HG03571 (cell line): ENCODE results near the gene B3GAT1.

Experiments used
- ATAC-seq: cut with Tn5 transposase; IDR thresholded peaks from one replicate; pipeline ENCODE4 v1.9.1; 2021; ENCODE audit not compliant: unreplicated experiment

The B3GAT1 gene

DNA sequence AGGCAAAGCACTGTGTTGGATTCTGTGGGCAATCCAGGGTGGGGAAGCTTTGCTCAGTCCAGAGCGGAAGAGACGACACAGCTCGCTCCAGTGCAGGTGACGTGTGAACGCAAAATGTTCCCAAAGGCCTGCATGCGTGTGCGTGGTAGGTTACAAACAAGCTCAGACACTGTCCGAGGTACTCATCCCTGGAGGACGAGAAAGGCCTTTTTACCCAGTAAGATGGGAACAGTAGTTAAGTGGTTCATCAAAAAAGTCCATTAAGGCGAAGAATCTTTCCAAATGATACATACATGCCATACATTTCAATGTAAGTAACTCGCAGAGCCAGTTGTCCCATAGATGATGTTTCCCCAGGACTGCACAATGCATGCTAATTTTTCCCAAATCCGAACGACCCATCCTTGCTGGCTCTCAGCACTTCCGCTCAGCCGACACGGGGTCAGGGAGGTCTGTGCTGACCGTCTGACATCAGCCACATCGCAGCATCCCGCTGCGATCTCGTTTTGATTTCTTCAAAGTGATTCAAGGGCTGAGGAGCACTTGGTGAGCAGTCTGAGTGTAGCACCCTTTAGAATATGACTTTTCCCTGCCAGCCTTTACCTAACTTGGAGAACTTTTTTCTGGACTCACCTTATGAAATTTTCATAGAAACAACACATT, 19.0 kb downstream of the B3GAT1 start:
- ATAC-seq: no peak

DNA sequence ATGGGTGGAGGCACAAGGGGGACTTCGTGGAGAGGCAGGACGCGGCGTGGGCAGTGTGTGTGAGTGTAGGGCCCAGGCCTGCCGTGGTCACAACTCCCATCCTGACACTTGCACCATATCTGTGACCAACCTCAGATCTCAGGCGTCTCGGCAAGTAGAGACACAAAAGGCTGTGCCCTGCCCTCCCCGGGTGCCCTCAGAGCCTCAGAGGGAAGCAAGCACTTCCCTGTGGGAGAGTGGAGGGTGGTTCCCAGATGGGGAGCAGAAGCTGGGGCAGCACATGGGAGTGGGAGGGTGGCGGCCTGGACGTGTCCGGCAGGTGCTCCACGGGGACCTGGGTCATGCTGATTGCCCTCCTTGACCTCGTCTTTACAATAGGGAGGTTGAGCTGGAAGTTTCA, 20.4 kb downstream of the B3GAT1 start:
- no peak for ATAC-seq

DNA sequence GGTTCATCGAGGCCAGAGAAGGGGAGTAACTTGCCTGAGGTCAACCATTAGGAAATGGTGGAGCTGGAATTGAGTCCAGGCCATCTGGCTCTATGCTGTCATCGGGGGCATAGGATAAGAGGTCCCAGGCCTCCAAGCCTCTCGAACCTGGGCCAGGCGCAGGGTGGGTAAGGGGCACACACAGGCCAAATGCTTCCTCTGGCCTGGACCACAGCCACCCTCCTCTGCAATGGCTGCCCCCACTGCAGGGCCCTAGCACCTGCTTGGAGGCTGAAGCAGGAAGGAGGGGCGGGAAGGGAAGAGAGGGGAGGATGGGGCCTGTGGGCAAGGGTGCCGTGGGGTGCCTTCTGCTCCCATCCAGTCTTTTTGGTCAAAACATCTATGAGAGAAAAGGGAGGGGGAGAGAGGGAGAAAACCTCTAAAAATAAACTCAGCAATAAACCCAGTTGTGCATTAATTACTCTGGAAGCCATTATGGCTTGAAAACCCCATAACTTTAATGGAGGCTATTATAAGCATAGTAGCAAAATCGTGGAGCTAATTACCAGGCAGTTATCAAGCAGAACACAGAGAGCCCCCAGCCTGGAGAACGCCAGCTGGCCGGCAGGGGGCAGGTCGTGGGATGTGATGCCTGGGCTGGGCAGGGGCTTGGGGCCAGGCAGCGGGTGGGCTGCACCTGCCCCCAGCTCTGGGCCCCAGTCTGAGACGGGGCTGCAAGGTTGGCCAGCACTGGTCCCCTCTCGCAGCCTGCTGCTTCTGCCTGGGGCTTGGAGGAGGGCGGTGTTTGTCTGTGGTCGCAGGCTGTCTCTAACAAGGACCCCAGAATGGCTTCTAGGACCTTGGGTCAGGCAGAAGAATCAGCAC, 21.1 kb downstream of the B3GAT1 start:
- ATAC-seq: no peak

DNA sequence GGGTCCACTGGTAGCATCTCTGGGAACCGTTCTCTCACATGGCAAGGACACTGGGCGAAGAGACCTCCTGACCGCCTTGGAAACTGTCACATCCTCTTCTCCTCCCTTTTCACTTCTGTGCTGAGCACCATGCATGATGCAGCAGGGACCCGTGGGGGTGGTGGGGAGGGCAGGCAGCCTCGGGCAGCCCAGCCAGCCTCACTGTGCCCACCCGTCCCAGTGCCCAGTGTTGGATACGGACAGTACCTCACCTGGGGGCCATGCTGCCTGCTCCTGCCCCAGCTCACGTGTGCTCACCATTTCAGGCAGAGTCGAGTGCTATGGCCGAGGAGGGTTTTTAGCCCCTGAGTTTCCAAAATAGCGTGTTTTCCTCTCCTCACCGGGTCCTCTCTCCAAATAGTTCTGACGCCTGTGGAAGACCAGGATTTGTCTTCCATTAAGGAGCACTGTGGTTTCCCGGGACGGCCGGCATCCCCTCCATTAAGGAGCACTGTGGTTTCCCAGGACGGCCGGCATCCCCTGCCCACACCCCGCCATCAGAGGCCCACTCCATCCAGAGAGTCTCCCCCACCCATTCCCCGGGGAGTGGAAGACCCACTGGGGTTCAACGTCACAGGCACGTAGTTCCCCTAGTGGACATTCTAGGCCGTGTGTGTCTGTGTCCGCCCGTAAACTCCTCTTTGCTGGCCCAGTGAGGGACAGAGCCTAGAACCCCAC, 22.4 kb downstream of the B3GAT1 start:
- no peak for ATAC-seq

DNA sequence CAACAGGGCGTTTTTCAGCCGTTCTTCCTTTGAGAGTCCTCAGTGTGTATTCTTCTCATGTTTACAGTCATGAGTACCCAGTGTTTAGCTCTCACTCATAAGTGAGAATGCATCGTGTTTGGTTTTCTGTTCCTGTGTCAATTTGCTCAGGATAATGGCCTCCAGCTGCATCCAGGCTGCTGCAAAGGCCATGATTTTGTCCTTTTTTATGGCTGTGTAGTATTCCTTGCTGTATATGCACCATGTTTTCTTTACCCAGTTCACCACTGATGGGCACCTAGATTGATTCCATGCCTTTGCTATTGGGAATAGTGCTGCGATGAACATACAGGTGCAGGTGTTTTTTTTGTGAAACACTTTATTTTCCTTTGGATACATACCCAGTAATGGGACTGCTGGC, 23.5 kb downstream of the B3GAT1 start:
- no peak for ATAC-seq

DNA sequence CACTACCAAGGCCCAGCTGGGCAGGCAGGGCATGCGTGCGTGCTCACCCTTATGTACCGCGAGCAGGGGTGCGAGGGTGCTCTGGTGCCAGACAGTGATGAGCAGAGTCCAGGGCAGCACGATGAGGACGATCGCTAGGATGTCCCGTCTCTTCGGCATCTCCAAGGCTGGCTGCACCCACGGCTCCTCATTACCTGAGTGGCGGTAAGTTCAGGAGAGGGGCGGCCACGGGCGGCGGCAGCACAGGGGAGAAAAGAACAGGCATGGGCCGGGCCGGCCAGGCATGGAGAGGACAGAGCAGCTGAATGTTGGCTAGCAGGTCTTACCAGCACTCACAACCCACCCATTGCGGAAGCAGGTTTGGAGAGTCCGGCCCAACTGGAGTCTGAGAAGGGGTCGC, 24.5 kb downstream of the B3GAT1 start:
- ATAC-seq: no peak

DNA sequence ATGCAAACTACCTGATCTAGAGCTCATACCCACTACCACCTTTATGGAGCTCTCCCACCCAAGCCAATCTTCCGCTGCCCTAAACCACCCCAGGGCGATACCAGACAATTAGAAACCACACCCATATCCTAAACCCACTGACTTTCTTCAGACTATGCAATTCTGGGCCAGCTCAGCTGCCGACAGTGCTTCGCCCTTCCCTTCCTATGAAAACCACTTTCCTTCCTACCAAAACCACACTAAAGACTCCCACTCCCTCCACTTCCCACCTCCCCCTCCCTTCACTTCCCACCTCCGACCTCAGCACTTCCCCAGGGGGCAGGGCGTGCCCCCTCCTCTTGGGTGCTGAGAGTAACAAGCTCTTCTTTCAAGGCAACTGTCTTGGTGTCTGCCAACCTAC, 25.1 kb downstream of the B3GAT1 start:
- no peak for ATAC-seq

DNA sequence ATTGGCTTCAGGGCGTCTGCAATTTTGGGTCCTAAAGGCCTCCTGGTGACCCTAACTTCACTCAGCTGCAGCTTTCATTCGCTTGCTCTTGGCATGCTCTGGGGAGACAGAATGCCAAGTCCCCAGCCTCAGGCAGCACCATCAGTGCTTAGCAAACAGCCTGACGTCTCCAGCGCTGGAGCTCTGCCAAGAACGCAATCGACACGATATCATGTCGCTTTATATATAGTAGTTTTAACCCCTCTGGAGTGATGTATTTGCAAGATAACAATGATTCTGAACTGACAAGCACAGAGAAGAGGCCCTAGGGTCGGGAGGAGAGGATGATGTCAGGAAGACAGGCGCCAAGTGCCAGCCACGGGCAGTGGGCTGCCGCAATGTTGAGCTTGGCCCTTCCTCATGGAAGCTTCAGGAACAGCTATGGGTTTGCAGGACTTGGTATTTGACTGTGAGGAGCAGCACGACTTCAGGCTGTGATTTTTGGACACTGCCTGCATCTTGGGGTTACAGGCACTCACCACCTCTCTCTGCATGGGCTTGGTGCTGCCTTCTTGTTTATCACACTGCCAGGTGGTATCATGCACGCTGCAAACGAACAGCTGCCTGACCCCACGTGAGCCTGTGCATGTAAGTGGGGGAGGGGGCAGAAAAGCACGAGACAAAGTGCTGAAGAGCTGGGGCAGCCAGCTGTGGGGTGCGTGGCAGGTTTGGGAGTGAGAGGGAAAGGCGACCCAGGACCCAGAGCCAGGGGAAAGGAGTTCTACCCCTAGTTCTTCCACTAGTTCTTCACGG, 26.1 kb downstream of the B3GAT1 start:
- ATAC-seq: no peak

DNA sequence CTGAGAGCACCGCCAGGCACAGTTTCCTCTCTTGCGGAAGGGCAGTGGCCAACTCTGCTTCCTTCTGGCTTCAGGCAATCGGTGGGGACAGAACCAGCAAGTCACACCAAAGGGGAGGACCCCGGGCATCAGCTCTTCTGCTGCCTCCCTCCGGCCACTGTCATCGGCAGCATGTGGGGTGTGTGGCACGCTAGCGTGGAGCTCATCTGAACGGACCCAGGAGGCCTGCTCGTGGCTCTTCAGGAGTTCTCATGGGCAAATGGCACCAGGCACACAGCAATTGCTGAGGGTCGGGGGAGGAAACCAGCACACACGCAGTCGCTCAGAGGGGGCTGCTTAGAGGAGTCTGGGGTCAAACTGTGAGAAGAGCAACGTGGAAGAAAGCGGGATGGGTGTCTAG, 26.9 kb downstream of the B3GAT1 start:
- ATAC-seq: no peak

DNA sequence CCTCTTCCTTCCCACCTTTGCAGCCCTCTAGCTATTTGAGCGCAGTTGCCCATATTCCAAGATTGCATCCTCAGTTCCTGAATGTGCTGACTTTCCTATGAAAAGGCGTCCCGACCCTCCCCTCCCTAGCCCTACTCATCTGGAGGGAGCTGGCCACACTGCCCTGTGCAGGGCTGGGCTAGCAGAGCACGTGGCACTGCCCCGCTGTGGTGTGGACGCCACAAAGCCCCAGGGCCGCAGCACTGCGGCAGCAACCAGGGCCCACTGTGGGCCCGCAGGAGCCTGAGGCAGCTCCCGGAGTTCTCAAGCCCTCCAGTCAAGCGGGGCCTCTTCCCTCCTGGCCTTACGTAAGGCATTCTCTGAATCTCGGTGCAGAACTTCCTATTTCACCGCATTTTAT, 27.6 kb downstream of the B3GAT1 start:
- no peak for ATAC-seq

DNA sequence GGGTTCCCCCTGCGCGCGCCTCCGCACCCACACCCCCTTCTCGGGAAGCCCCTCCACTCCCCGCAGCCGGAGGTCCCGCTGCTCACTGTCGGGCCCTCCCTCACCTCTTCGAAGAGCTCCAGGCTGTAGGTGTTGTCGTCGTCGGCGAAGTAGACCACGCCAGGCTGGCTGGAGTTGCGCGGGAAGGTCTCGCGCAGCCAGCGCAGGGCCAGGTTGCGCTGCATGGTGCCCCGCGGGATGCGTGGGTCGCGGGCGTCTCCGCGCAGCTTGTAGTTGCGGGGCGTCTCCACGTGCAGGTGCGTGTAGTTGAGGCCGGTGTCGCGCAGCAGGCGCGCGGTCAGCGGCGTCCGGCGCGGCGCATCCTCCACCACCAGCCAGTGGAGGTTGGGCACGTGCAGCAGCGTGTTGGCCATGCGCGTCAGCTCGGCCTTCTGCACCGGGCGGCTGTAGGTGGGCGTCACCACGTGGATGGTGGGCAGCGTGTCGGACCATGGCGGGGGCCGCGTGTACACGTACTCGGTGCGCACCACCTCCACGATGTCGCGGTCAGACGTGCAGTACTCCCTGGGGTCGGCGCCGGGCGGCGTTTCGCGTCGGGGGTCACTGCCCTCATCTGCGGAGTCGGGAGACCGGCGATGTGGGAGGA, 28.3 kb downstream of the B3GAT1 start:
- ATAC-seq: no peak

DNA sequence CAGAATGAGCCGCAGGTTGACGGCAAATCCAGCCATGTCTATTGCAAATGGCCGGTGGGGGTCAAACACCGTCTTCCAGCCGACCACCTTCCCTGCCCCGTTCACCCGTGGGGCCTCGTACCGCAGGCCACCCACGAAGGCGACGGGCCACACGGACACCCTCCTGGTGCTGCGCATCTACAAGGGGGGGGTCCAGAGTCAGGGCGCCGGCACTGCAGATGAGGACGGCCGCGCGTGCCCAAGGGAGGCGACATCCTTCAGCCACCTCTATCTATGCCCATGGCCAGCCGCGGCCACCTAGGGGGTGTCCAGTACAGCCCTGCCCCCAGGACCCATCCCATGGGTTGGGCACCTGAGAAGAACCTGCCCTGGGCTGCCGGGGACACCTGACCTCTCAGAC, 29.2 kb downstream of the B3GAT1 start:
- no peak for ATAC-seq

DNA sequence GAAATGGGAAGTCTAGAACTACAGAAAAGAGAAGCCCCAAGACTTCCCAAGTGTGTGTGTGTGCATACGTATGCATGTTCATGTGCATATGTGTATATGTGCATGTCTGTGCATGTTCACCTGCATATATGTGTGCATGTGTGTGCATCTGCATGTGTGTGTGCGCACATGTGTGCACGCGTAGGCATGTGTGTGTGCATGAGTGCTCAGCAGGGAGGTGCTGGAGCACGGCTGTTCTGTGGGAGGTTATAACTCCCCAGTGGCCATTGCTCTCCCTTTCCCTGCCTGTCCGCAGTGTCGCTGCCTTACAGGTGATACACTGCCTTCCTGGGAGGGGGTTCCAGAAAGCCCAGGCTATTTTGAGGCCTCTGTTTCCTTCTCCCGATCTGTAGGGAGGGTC, 29.8 kb downstream of the B3GAT1 start:
- no peak for ATAC-seq

DNA sequence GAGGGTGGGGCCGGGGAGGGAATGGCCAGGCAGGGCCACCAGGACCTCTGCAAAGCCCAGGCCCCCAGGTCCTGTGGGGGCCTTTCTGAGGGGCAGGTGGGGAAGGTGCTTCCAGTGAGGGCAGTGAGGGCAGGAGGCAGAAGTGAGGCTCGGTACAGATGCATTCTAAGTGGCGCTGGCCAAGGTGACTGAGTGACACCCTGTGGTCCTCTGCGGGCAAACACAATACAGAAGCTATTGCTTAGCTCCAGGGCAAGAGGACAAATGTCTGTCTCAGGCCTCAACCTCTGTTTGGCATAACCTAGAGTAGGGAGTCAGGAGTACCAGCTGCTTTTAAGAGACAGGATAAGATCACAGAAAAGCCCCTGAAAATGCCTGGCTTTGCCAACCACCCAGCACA, 31.3 kb downstream of the B3GAT1 start:
- ATAC-seq: no peak

DNA sequence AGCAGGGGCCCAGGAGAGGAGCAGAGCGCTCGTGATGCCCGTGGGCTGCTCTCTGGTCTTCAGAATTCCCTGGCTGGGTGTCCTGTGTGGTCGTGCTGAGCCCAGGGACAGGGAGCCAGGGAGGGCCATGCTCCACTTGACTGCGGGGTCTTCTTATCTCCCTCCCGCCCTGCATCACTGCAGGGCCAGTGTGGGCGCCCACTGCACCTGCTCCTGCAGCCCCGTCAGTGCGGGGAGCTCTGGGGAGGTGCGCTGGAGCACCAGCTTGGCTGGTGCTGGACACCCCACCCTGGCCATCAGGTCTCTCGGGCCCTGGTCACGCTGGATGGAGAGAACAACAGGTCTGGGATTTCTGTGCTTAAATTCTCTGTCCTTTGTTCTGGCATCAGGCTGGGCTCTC, 31.8 kb downstream of the B3GAT1 start:
- ATAC-seq: no peak

DNA sequence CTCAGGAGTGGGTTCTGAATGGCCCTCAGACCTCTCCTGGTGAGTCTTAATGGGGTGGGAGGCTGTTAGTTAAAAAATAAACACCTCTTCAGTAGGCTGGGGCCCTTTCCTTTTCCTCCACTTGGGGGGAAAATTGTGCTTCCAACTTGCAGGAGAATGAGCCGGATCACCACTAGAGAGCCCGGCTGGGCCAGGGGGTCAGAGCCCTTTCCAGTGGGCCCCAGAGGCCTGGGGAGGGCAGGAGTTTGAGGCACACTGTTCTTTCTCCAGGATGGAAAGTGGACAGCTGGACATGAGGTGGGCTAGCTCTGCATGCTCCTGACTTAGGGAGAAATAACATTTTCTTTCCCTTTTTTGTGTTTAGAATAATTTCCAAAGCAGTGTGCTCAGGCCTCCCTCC, 32.8 kb downstream of the B3GAT1 start:
- ATAC-seq: no peak

DNA sequence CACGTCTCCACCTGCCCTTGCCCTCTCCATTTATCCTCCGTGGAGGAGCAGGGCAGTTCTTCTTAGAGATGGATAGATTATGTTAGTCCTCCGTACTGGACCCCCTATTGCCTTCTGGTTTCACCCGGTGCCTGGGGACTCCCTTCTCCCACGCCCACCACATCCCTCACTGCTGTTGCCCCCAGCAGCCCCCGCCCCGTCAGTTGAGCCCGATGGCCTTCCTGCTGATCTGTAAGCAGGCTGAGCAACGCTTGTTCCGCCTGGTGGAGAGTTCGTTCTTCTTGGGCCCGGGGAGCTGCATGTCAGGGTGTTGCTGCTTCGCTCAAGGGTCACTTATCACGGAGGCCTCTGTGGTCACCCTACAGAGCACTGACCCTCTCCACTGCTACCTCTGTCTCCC, 34.2 kb downstream of the B3GAT1 start:
- ATAC-seq: no peak

DNA sequence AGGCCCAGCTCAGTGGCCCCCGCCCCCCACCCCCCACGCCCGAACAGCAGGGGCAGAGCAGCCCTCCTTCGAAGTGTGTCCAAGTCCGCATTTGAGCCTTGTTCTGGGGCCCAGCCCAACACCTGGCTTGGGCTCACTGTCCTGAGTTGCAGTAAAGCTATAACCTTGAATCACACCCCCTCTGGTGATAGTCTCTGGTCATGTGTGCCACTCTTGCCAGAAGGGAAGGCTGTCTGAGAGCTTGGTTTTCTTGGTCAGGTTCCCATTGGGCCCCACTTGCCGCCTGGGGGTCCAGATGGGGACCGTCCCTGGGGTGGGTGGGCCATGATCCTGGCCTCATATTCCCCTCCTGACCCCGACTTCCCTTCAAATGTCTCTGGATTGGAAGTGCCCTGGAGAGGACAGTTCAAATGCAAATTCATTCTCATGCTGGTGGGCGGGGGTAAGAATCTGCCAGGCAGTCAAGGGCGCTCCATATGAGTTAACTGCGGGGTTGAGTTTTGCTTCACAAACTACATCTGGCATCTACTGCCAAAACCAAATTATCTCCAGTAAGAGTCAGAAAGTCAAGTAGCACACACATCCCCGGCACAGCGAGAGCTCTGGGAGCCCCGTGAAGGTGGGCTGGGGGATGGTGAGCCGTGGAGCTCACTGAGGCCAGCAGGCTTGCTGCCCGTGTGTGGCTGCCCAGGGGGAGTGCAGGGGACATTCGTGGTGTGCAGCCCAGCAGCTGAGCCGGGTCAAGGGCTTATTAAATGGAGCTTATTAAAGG, 35.7 kb downstream of the B3GAT1 start:
- ATAC-seq: no peak

DNA sequence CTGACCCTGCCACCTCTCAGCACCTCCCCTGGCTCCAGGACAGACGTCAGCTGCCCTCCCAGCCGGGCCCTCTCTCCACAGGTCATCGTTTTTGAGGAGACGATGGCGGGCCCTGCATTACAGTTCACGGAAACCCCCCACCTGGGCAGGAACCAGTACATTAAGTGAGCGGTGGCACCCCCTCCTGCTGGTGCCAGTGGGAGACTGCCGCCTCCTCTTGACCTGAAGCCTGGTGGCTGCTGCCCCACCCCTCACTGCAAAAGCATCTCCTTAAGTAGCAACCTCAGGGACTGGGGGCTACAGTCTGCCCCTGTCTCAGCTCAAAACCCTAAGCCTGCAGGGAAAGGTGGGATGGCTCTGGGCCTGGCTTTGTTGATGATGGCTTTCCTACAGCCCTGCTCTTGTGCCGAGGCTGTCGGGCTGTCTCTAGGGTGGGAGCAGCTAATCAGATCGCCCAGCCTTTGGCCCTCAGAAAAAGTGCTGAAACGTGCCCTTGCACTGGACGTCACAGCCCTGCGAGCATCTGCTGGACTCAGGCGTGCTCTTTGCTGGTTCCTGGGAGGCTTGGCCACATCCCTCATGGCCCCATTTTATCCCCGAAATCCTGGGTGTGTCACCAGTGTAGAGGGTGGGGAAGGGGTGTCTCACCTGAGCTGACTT, 37.0 kb downstream of the B3GAT1 start:
- ATAC-seq: no peak
